ENCODE measurements around the gene TENM4.

The TENM4 gene

GRCh38 chr11:79110796-79111195 lies 330.0 kb downstream of the TENM4 start:
- no peak for TF ChIP-seq CTCF (IDR thresholded peaks at IDR 0.05)
- intact Hi-C loops (cut with DNase I; ENCODE audit: low total_unique reads), result no loop called here
- Histone ChIP-seq H3K4me1 (no peaks in the 10 kb centered on the region), H3K9me3 (no peaks in the 10 kb centered on the region), H3K27ac (no peak overlapping the region), H3K36me3 (no peaks in the 10 kb centered on the region), H3K4me3 (no peak overlapping the region), H3K27me3 (no peaks in the 10 kb centered on the region)
- no peak for DNase-seq

GRCh38 chr11:79110321-79110720 lies 330.5 kb downstream of the TENM4 start:
- no peak overlapping the region for H3K27ac ChIP-seq
- TF ChIP-seq CTCF (IDR thresholded peaks at IDR 0.05), result no peak

GRCh38 chr11:79108851-79109250 lies 332.0 kb downstream of the TENM4 start:
- H3K36me3 ChIP-seq, result no peaks in the 10 kb centered on the region
- DNase-seq, result no peak
- no peak for TF ChIP-seq CTCF (IDR thresholded peaks at IDR 0.05)
- no peak overlapping the region for H3K27ac ChIP-seq
- no peaks in the 10 kb centered on the region for H3K4me1 ChIP-seq
- no peaks in the 10 kb centered on the region for H3K9me3 ChIP-seq
- no peaks in the 10 kb centered on the region for H3K27me3 ChIP-seq
- H3K4me3 ChIP-seq, result no peak overlapping the region
- intact Hi-C loops (cut with DNase I; ENCODE audit: low total_unique reads), result no loop called here

More at GRCh38 chr11:79110321-79110720, 330.5 kb downstream of the TENM4 start:
- no peaks in the 10 kb centered on the region for H3K4me1 ChIP-seq
- H3K27me3 ChIP-seq, result no peaks in the 10 kb centered on the region
- H3K36me3 ChIP-seq, result no peaks in the 10 kb centered on the region
- no peak for DNase-seq
- intact Hi-C loops (cut with DNase I; ENCODE audit: low total_unique reads), result no loop called here
- no peaks in the 10 kb centered on the region for H3K9me3 ChIP-seq
- no peak overlapping the region for H3K4me3 ChIP-seq

- H3K27me3 ChIP-seq, result no peaks in the 10 kb centered on the region
- H3K4me1 ChIP-seq, result peaks cover 0 to 32% (median 17%) of the 10 kb centered on the region in 4 donors
- intact Hi-C loops (cut with DNase I; ENCODE audit: low total_unique reads), result no loop called here
- no peak for DNase-seq
- no peaks in the 10 kb centered on the region for H3K36me3 ChIP-seq
- no peak for TF ChIP-seq CTCF (IDR thresholded peaks at IDR 0.05)
- H3K4me3 ChIP-seq, result no peak overlapping the region
- no peak overlapping the region for H3K27ac ChIP-seq
- no peaks in the 10 kb centered on the region for H3K9me3 ChIP-seq
Observed at GRCh38 chr11:79102840-79103239, 338.0 kb downstream of the TENM4 start.

GRCh38 chr11:79101656-79102055 lies 339.2 kb downstream of the TENM4 start:
- Histone ChIP-seq H3K27me3 (no peaks in the 10 kb centered on the region), H3K4me3 (no peak overlapping the region), H3K9me3 (no peaks in the 10 kb centered on the region), H3K36me3 (no peaks in the 10 kb centered on the region), H3K4me1 (peaks cover 0 to 44% (median 25%) of the 10 kb centered on the region in 4 donors), H3K27ac (no peak overlapping the region)
- DNase-seq, result peak in 1 of 2 donors; percentile 49
- intact Hi-C loops (cut with DNase I; ENCODE audit: low total_unique reads), result no loop called here
- TF ChIP-seq CTCF (IDR thresholded peaks at IDR 0.05), result no peak
